ENCODE data around the gene PIM1.
A peak's percentile ranks its signal among the peaks of the same experiment; 100 is the strongest.

Gene PIM1

GRCh38 chr6:37138856-37139229 is 31.1 kb upstream of the PIM1 start:
- DNase-seq = no peak

DNA sequence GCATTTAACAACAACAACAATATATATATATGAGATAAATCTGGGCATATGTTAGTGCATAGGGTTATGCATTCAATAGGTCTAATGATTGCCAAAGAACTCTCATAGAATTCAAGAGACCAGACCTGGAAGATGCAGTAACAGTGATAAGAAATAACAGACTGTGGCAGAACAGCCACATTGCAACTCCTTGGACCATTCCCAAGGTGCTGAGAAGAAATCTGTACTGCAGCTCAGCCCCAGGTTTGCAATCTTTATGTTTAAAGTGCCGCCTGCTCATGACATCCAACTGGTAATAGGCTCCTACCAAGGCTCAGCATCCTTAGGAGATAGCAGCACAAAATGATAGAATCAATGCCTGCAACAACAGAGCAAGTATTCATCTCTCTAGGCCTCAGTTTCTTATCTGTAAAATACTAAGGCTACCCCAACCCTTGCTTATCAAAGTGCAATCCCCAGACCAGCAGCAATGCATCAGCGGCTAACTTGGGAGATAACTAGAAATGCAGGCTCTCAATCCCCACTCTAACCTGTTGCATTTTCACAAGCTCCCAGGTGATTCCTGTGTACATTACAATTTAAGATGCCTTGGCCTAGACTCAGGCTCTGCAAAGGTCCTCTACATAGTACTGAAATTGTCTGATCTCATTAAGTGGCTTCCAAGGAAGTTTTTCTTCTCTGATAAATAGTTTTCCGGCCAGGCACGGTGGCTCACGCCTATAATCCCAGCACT is 30.6 kb upstream of the PIM1 start:
- no peak for DNase-seq

- no peak for DNase-seq
Observed at GRCh38 chr6:37140145-37140544, 29.8 kb upstream of the PIM1 start.

- DNase-seq = peak; percentile 29
Observed at GRCh38 chr6:37141281-37142049, 28.5 kb upstream of the PIM1 start.

DNA sequence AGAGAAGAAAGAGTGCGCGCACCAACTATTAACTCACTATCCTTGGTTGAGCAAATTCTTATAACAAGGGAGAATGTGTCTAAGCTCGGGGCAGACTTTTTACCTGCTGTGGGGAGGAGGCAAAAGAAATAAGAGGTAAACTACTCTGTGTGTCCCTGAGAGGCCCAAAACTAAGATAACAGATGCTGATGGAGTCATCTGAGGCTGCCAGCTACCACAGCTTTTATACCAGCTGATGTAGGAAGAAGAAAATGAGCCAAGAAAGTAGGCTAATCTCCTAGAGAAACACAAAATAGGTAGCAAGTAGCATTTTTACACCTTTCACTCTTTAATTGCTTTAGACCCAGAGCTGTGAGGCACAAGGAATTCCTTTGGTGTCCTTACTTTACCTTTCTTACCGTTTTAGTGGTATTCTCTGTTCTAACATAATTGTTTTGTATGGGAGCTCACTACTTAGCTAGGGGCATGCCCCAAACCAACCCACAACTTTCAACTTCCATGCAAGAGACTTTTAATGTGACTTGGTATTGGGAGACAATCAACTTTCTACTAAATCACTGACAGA is 27.8 kb upstream of the PIM1 start:
- DNase-seq = no peak

GRCh38 chr6:37143585-37143984 is 26.4 kb upstream of the PIM1 start:
- DNase-seq = no peak

GRCh38 chr6:37145443-37145842 is 24.5 kb upstream of the PIM1 start:
- no peak for DNase-seq

- DNase-seq = no peak
Observed at GRCh38 chr6:37146735-37147157, 23.2 kb upstream of the PIM1 start.

- DNase-seq = peak; percentile 45
Observed at GRCh38 chr6:37149745-37150144, 20.2 kb upstream of the PIM1 start.

DNA sequence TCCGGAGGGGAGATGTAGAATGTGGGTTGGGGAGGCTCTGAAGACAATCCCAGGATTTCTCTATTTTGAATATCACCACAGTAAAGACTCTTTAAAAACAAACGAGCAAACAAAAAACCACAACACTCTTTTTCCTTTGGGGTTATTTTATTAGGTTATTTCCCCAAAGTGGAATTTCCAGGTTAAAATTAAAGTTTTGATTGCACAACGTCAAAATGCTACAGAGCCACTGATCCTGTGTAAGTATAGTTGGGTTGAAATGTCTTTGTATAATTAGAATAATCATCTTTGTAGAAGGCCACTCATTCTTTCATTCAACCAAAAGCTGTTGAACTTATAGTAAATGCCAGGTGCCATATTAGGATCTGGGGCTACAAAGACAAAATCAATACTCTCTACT is 19.6 kb upstream of the PIM1 start:
- DNase-seq = peak; percentile 51

GRCh38 chr6:37155394-37156312 is 14.3 kb upstream of the PIM1 start:
- DNase-seq = no peak

DNA sequence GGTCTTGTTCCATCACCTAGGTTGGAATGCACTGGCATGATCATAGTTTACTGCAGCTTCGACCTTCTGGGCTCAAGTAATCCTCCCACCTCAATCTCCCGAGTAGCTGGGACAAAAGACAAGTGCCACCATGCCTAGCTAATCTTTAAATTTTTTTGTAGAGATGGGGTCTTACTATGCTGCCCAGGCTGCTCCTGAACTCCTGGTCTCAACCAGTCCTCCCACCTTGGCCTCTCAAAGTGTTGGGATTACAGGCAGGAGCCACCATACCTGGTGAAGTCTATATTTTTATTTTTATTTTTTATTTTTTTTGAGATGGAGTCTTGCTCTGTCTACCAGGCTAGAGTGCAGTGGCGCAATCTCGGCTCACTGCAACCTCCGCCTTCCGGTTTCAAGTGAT is 11.4 kb upstream of the PIM1 start:
- DNase-seq = no peak

GRCh38 chr6:37160922-37161778 is 8.8 kb upstream of the PIM1 start:
- DNase-seq = peak; percentile 82

GRCh38 chr6:37162740-37163139 is 7.2 kb upstream of the PIM1 start:
- DNase-seq = no peak

DNA sequence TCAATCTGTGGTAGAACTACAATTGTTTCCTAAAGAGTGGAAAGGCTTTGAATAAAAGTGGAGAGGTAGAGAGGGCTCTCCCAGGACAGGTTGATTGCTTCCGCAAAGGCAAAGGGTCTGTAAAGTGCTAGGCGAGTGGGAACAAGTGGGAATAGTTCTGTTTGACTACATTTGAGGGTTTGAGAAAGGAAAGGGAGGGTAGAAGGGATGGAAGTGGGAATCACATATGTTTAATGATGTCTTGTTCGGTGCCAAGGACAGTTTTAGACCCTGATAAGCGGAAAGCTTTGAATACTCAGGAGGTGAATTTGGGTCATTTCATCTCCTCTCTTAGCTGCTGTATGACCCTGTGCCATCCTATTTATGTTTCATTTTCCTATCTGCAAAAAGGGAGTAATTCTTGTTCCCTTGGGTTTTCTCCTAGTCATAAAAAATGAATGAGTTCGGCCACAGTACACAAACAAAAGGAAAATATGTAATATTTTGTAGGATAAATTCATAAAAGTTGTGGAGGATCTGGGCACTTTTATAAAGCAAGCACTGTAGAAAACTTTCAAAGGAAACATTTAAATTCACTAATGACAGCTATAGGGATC is 1.7 kb upstream of the PIM1 start:
- DNase-seq = peak; percentile 16

- DNase-seq = peak; percentile 92
Observed at GRCh38 chr6:37168811-37169495, 999 bp upstream of the PIM1 start.

GRCh38 chr6:37170273-37171200 is 585 bp downstream of the PIM1 start:
- DNase-seq = peak; percentile 73

GRCh38 chr6:37171201-37171969 is 1.4 kb downstream of the PIM1 start:
- DNase-seq = peak; percentile 45

Measured in suppressor macrophage treated with lipopolysaccharide for 4 hours (primary cell).